Liver (tissue), 3 donors: ENCODE results near the gene FAM219A.

Source experiments
- CTCF ChIP-seq: fragments of 150-350 bp; IDR thresholded peaks from 2 replicates; pipeline ENCODE4 v1.5.1; 2017; ENCODE audit warnings: improper control_type of control experiment, low read depth, low read length; ENCODE audit not compliant: missing input control
- REST ChIP-seq: IDR thresholded peaks from 2 replicates; pipeline ENCODE4 v1.6.1; 2016; ENCODE audit warnings: antibody characterized with exemption, mild to moderate bottlenecking
- RXRA ChIP-seq, 2 donors: IDR thresholded peaks; 2 replicates each; pipeline ENCODE4 v1.6.1; 2017 to 2018; ENCODE audit warnings: antibody characterized with exemption in 2 of 2, mild to moderate bottlenecking in 1 of 2
- donor health status: healthy.
- donor health status: healthy.

- TF ChIP-seq REST: no peak
- peak; percentile 9 for TF ChIP-seq CTCF
- no peak for TF ChIP-seq RXRA (IDR thresholded peaks at IDR 0.05)
Measured at GRCh38 chr9:34375901-34376595, 82.3 kb downstream of the FAM219A start.
